GM23338 (cell line): ENCODE data around the gene GSN. TPM values are rescaled to one million over a fixed set of nuclear protein-coding genes. Genes with fewer than 3 reads are reported as not detected.

Experiments
- ATAC-seq: fragments of 200-7000 bp; cut with Tn5 transposase; 3 replicates; pipeline ENCODE4 v1.9.1; 2020
- DNase-seq: peaks from one replicate; pipeline ENCODE4 v3.0.0-alpha.2; 2015; ENCODE audit warnings: low spot score
- H2AFZ ChIP-seq: fragments of 200-600 bp; sonication (generic); 2 replicates; pipeline ENCODE4 v1.8.0; 2016; ENCODE audit warnings: antibody characterized with exemption, mild to moderate bottlenecking, moderate library complexity
- H3F3A ChIP-seq: fragments of 200-600 bp; sonication (generic); replicated peaks from 2 replicates; pipeline ENCODE4 v1.8.0; 2017; ENCODE audit warnings: antibody characterized with exemption, mixed run types, low read depth
- H3K27ac ChIP-seq: fragments of 200-600 bp; sonication (generic); 2 replicates; pipeline ENCODE4 v1.6.1; 2016; ENCODE audit warnings: low read depth
- H3K27me3 ChIP-seq: fragments of 200-600 bp; sonication (generic); 2 replicates; pipeline ENCODE4 v1.8.0; 2016; ENCODE audit warnings: mild to moderate bottlenecking, mixed run types, moderate library complexity; ENCODE audit not compliant: insufficient read depth
- H3K36me3 ChIP-seq: fragments of 200-600 bp; sonication (generic); 2 replicates; pipeline ENCODE4 v1.8.0; 2016; ENCODE audit warnings: mild to moderate bottlenecking; ENCODE audit not compliant: insufficient read depth
- H3K4me1 ChIP-seq: fragments of 200-600 bp; sonication (generic); 2 replicates; pipeline ENCODE4 v1.8.0; 2016; ENCODE audit warnings: mild to moderate bottlenecking, moderate library complexity; ENCODE audit not compliant: insufficient read depth
- H3K4me2 ChIP-seq: fragments of 200-600 bp; sonication (generic); 2 replicates; pipeline ENCODE4 v1.7.1; 2017; ENCODE audit warnings: mixed run types
- H3K4me3 ChIP-seq: fragments of 200-600 bp; sonication (generic); 2 replicates; pipeline ENCODE4 v1.6.1; 2016; ENCODE audit warnings: mixed run types
- H3K79me2 ChIP-seq: fragments of 200-600 bp; sonication (generic); replicated peaks from 2 replicates; pipeline ENCODE4 v1.8.0; 2017; ENCODE audit warnings: mild to moderate bottlenecking; ENCODE audit not compliant: insufficient read depth
- H3K9me2 ChIP-seq: fragments of 200-600 bp; sonication (generic); 2 replicates; pipeline ENCODE4 v1.8.0; 2017; ENCODE audit not compliant: insufficient read depth
- H4K20me1 ChIP-seq: fragments of 200-600 bp; sonication (generic); replicated peaks from 2 replicates; pipeline ENCODE4 v1.8.0; 2017; ENCODE audit warnings: mild to moderate bottlenecking; ENCODE audit not compliant: insufficient read depth
- H3K27ac Mint-ChIP-seq: 2 replicates; pipeline ENCODE4 v1.8.0; 2020; ENCODE audit warnings: inconsistent platforms, mild to moderate bottlenecking, moderate library complexity, mixed read lengths
- H3K27me3 Mint-ChIP-seq: 3 replicates; pipeline ENCODE4 v1.8.0; 2022; ENCODE audit warnings: low read depth, mild to moderate bottlenecking, moderate library complexity, mixed read lengths, inconsistent platforms; ENCODE audit not compliant: insufficient read depth, poor library complexity
- H3K36me3 Mint-ChIP-seq: 3 replicates; pipeline ENCODE4 v1.8.0; 2021; ENCODE audit warnings: low read depth, mild to moderate bottlenecking, inconsistent platforms, moderate library complexity, mixed read lengths
- H3K4me1 Mint-ChIP-seq: 3 replicates; pipeline ENCODE4 v1.8.0; 2020; ENCODE audit warnings: mild to moderate bottlenecking, inconsistent platforms, mixed read lengths
- H3K4me3 Mint-ChIP-seq: 3 replicates; pipeline ENCODE4 v1.8.0; 2021; ENCODE audit warnings: moderate library complexity, mild to moderate bottlenecking, inconsistent platforms, mixed read lengths
- H3K9me3 Mint-ChIP-seq: 3 replicates; pipeline ENCODE4 v1.8.0; 2020; ENCODE audit warnings: moderate library complexity, mild to moderate bottlenecking, inconsistent platforms, mixed read lengths
- EZH2 ChIP-seq: fragments of 200-600 bp; sonication (generic); IDR thresholded peaks from one replicate; pipeline ENCODE4 v1.8.0; 2017; ENCODE audit warnings: antibody characterized with exemption, mild to moderate bottlenecking, low read depth; ENCODE audit not compliant: unreplicated experiment
- EZH2phosphoT487 ChIP-seq: fragments of 200-600 bp; sonication (generic); IDR thresholded peaks from one replicate; pipeline ENCODE4 v1.8.1; 2018; ENCODE audit warnings: antibody characterized with exemption; ENCODE audit not compliant: unreplicated experiment
- ZNF114 ChIP-seq: fragments of 250-450 bp; sonication (Bioruptor Pico); IDR thresholded peaks from 2 replicates; pipeline ENCODE4 v1.5.0; 2020; ENCODE audit warnings: mild to moderate bottlenecking, moderate library complexity
- polyA plus RNA-seq: library from polyadenylated mRNA; unstranded; fragments of >200 nt; fragmentation: Nextera tagmentation; extraction: Ambion mirVana; gene quantifications from 2 replicates; pipeline ENCODE4 v1.2.1, GENCODE V29; 2016
- total RNA-seq: library from RNA; depleted of rRNA; stranded (reverse); fragments of >200 nt; shearing (Covaris generic); gene quantifications from 2 replicates; pipeline ENCODE4 v1.2.3, GENCODE V29; 2014
- TF ChIP-seq, protein P1 (sequence below): IDR thresholded peaks from one replicate; pipeline ENCODE4 v1.6.1; 2018; ENCODE audit warnings: antibody characterized with exemption; ENCODE audit not compliant: unreplicated experiment
- TF ChIP-seq, protein P2 (sequence below), 2 experiments: fragments of 200-600 bp in 1 of 2; sonication (generic) in 1 of 2; conservative IDR thresholded peaks; 2 replicates each; pipeline versions ENCODE4 v1.5.1 to v1.6.1; 2016 to 2017; ENCODE audit warnings: antibody characterized with exemption in 2 of 2, low read depth in 2 of 2, mild to moderate bottlenecking in 2 of 2, moderate library complexity in 1 of 2

The GSN gene
- total and polyA plus RNA-seq, 2 experiments from 2014 or later = 30.2 to 85.7 TPM

DNA sequence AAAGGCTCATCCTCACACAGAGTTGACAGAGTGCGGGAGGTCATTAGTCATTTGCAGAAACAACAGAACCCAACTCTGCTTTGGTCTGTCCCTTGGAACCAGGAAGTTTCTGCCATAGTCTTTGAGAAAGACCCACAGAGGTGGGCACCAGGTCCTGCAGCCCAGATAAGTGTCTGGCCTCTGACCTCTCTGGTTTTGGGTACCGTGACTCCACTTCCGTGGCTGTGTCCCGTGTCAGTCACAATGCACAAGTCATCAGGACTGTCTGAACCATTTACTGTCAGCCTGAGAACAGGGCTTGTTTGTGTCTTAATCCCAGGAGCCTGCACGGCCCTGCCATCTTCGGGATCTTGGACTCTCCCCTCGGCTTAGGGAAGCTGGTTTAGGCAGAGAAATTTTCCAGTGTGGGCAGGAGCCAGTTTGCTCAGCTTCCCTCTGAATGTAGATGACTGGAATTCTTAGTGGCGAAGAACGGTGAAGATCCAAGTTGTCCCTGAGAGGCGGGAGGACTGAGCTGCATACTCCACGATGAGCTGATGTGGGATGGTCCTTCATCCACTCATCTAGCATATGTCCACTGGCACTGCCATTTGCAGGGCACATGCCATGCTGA, 11.9 kb downstream of the GSN start:
- no peak overlapping the region for H3K27ac ChIP-seq

More for the DNA sequence above, 11.9 kb downstream of the GSN start:
- H3K27me3 Mint-ChIP-seq = peaks cover 44% of the 10 kb centered on the region
- Histone ChIP-seq H3K4me2 (no peak overlapping the region), H2AFZ (no peak overlapping the region), H3K4me1 (peaks cover 6% of the 10 kb centered on the region), H3K9me2 (no peaks in the 10 kb centered on the region), H3K27me3 (peaks cover 61% of the 10 kb centered on the region), H3K4me3 (no peak overlapping the region), H4K20me1 (peaks cover 5% of the 10 kb centered on the region), H3K36me3 (no peaks in the 10 kb centered on the region), H3F3A (no peaks in the 10 kb centered on the region), H3K79me2 (no peaks in the 10 kb centered on the region)
- no peaks in the 10 kb centered on the region for H3K9me3 Mint-ChIP-seq
- ATAC-seq (no peak), DNase-seq (no peak)
- no peak overlapping the region for H3K27ac Mint-ChIP-seq
- peaks cover 18% of the 10 kb centered on the region; the same call in 2 of the 3 replicates for H3K36me3 Mint-ChIP-seq
- H3K4me1 Mint-ChIP-seq = peaks cover 26% of the 10 kb centered on the region
- TF ChIP-seq EZH2 (no peak), ZNF114 (CRISPR knock-in tag) (no peak), EZH2phosphoT487 (no peak)
- TF ChIP-seq, protein P1, sequence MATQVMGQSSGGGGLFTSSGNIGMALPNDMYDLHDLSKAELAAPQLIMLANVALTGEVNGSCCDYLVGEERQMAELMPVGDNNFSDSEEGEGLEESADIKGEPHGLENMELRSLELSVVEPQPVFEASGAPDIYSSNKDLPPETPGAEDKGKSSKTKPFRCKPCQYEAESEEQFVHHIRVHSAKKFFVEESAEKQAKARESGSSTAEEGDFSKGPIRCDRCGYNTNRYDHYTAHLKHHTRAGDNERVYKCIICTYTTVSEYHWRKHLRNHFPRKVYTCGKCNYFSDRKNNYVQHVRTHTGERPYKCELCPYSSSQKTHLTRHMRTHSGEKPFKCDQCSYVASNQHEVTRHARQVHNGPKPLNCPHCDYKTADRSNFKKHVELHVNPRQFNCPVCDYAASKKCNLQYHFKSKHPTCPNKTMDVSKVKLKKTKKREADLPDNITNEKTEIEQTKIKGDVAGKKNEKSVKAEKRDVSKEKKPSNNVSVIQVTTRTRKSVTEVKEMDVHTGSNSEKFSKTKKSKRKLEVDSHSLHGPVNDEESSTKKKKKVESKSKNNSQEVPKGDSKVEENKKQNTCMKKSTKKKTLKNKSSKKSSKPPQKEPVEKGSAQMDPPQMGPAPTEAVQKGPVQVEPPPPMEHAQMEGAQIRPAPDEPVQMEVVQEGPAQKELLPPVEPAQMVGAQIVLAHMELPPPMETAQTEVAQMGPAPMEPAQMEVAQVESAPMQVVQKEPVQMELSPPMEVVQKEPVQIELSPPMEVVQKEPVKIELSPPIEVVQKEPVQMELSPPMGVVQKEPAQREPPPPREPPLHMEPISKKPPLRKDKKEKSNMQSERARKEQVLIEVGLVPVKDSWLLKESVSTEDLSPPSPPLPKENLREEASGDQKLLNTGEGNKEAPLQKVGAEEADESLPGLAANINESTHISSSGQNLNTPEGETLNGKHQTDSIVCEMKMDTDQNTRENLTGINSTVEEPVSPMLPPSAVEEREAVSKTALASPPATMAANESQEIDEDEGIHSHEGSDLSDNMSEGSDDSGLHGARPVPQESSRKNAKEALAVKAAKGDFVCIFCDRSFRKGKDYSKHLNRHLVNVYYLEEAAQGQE = no peak
- TF ChIP-seq, protein P2, sequence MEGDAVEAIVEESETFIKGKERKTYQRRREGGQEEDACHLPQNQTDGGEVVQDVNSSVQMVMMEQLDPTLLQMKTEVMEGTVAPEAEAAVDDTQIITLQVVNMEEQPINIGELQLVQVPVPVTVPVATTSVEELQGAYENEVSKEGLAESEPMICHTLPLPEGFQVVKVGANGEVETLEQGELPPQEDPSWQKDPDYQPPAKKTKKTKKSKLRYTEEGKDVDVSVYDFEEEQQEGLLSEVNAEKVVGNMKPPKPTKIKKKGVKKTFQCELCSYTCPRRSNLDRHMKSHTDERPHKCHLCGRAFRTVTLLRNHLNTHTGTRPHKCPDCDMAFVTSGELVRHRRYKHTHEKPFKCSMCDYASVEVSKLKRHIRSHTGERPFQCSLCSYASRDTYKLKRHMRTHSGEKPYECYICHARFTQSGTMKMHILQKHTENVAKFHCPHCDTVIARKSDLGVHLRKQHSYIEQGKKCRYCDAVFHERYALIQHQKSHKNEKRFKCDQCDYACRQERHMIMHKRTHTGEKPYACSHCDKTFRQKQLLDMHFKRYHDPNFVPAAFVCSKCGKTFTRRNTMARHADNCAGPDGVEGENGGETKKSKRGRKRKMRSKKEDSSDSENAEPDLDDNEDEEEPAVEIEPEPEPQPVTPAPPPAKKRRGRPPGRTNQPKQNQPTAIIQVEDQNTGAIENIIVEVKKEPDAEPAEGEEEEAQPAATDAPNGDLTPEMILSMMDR (conservative IDR thresholded peaks at IDR 0.05; ENCODE audit: low read depth in 2 of 2) = no peak
- H3K4me3 Mint-ChIP-seq = no peak overlapping the region
